HL-60/S4 treated with phorbol 12-myristate 13-acetate at 8.2 ng/mL for 4 days and 3 days (cell line): ENCODE measurements around the gene RSBN1.

Source experiments
- in situ Hi-C: fragments of 300-500 bp; cut with MboI; formaldehyde crosslinking; loops from 2 replicates; pipeline ENCODE4 v1.15.0; 2022; ENCODE audit warnings: low sequenced_read_pairs

RSBN1 gene

DNA sequence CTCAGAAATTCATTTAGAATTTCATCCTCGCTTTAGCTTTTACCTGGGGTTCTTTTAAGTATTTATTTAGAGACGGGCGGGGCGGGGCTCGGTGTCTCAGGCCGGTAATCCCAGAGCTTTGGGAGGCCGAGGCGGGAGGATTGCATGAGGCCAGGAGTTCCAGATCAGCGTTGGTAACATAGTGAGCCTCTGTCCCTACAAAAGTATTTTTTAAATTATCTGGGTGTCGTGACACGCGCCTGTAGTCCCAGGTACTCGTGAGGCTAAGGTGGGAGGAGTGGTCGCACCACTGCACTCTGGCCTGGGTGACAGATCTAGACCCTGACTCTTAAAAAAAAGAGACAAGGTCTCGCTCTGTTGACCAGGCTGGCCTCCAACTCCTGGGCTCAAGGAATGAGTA is 942 bp upstream of the RSBN1 start:
- in situ Hi-C loops, result no loop called here

DNA sequence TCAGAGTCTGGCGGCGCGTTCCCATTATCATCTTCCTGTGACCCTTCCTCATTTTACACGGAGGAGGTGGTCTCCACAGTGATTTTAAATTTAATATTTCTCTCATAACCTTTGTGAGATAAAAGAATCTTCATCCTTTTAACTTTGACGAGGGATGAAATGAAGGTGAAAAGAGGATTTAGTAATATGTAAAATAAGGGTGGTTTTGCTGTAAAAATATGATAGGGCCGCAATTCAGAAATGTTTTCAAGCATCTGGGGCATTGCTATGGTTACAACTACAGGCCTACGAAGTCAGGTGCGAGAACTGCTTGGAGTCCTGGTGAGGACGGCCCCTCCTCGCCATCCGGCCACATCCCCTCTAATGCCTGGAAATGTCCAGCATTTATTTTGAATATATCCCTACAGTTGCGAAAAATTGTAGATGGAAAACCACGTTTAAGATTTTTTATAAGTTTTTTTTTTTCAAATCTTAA is 422 bp upstream of the RSBN1 start:
- in situ Hi-C loops, result no loop called here

DNA sequence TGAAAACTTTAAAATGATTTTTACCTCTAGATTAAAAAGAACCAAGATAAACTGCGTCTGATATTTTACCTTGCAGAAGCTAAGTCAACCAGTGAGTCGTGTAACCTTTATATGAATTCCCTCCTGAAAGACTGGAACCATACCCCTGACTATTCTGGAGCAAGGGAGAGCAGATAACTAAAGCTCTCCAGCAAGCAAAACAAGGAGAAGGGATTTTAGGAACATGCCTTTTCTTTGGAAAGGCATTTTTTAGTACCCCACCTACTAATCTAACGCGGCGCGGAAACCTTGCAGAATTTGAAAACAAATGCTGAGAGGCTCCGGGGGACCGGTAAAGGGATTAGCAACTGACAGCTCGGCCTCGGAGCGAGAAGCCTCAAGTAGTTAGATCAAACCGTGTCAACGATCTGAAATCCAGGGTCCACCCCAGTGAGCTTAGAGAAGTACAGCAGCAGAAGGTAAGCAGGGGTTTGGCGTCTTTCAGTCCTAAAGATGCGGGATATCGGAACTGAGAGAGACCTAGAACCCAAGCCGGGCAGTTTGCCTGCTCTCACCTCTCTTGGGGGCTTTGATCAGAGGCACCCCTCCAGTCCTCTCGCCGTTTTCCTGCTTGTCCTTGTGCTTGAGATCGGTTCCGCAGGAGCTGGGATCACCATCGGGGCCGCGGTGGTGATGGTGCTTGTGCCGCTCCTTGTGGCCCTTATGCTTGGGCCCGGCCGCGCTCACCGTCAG is 954 bp downstream of the RSBN1 start:
- in situ Hi-C loops, result no loop called here

DNA sequence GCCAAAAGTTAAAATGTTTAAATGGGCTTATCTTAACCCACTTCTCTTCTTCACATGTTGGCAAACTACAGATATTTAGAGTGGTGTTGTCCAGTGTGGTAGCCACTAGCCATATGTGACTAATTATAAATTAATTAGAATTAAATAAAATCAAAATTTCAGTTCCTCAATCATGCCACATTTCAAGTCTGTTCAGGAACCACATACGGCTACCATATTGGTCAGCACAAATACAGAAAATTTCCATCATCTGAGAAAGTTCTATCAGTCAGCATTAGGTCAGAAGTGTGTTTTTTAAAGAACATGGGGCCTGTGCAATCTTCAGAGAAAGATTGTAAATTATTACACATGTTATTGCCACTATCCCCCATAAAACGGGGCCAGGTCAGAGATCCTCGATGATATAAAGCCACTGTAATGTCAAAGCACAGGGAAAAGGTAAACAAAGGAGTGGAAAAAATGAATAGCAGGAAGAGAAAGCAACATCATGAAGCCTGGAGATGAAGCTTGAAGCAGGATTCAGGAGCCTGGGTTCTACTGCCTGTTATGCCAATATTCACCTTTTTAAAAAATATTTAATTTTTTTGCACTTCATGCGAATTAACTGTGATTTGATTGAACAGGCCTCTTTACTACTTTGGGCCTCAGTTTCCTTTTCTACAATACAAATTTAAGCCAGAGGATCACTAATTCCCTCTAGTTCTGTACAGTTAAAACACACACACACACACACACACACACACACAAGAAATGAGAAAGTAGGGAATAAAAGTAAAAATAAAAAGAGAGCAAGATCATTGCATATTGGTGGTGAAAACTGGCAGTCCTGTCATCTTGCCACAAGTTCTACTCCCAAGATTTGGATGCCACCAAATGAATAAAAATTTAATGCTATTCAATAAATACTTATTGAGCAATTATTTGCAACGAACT is 2.3 kb downstream of the RSBN1 start:
- in situ Hi-C loops, result no loop called here

DNA sequence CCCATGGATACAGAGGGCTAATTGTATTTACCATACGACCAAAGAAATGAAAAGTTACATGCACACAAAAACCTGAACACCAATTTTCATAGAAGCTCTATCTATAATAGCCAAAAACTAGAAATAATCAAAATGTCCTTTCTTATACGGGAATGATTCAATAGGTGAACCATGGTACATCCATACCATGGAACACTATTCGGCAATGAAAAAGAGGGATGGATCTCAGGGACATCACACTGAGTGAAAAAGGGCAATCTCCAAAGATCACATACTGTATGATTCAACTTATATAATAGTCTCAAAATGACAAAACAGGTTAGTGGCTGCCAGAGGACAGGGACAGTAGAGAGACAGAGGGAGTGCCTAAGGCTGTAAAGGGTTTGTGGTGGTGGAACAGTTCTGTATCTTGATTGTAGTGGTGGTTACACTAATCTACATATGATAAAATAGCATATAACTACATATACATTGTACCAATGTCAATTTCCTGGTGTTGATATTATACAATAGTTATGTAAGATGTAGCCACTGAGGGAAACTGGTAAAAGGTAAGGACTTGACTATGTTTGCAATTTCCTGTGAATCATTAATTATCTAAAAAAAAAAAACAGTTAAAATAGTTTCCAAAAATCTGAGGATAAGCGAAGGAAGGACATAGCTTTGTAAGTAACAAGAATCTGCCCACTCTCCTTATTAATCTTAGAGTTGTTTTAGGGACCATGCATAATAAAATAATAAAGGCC is 3.7 kb downstream of the RSBN1 start:
- in situ Hi-C loops, result no loop called here

DNA sequence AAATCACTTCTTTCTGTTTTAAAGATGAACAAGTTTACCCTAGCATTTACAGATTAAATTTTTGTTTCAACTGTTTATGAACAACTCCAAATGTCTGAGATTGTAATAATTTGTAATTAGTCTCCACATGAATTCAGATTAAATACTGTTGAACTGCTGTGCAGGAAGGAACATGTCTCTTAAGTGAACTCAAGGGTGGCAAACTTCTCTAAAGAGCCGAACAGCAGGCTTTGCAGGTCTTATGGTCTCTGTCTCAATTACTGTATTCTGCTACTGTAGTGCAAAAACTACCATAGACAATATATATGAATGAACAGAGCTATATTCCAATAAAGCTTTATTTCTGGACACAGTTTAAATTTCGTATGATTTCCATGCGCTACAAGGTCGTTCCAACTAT is 6.6 kb downstream of the RSBN1 start:
- in situ Hi-C loops, result no loop called here

DNA sequence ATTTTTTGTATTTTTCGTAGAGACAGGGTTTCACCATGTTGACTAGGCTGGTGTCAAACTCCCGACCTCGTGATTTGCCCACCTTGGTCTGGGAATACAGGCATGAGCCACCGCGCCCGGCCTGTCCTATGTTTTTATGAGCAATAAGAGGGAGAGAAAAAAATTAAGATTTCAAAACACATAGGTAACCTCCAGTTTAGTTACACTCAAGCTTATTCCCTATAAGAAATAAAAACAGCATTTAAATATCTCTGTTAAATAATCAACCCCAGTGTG is 7.1 kb downstream of the RSBN1 start:
- in situ Hi-C loops, result no loop called here

DNA sequence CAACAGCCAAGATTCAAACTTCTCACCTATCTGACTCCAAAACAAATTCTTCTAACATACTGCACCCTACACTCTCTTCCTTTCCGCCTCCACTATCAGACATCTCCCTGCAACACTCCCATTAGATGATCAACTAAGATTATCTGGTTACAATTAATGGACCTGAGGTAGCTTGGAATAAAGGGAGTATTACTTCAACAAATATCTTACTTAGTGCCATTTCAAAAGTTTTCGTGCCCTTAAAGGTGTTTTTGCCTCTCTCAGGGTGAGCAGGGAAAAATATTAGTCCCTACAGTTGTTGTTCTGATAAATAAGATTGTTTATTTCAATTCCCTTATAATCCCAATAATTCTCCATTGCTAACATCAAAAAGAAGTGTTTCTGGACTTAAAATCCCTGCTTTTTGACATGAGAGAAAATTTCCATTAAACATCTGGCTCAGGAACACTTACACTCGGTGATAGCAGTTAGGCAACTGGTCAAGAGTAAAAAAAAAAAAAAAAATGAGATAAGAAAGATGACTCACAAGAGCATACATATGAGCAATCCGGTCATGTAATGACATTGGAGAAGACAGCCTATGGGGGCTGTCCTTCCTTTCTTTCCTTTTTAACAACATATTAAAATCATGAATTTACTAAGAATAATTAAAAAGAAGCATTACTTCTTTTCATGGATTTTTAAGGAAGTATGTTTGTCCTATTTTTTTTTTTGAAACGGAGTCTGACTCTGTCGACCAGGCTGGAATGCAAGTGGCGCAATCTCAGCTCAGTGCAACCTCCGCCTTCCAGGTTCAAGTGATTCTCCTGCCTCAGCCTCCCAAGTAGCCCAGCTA is 7.6 kb downstream of the RSBN1 start:
- in situ Hi-C loops, result no loop called here

DNA sequence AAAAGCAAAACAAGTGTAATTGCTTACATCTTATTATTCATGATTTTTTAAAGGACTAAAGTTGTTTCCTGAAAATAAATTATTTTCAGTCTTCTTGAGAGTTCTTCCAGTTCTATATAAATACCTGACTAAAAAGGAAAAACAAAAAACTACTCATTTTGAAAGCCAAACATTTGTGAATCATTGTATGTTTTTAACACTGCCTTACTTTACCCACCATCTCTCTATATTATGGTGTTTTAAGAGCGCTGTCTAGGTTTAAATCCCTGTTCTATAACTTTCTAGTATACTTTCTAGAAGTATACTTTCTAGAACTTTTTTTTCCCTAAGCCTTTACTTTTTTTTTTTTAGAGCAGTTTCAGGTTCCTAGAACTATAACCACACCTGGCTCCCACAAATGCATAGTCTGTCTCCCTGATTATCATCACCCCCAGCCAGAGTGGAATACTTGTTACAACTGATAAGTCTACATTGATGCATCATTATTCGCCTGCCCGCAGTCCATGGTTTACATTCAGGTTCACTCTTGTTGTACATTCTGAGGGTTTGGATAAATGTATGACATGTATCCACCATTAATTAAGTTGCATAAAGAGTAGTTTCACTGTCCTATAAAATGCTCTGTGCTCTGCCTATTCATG is 9.8 kb downstream of the RSBN1 start:
- in situ Hi-C loops, result no loop called here

DNA sequence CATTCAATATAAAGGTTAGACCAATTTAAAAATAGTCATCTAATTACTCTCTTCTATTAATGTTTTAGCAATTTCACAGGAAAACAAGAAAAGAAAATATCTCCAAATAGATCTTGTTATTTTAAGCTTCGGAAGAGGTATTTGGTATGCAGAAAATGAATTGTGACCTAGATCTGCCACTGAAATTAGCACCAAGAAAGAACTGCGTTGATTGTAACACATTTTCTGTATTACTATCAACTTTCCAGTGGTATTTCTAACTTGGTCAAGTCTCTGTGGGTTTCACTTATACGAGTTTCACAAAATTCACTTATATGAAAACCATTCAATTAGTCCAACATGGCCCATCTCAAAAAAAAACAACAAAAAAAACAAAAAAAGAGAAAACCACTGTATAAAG is 11.8 kb downstream of the RSBN1 start:
- in situ Hi-C loops, result no loop called here

DNA sequence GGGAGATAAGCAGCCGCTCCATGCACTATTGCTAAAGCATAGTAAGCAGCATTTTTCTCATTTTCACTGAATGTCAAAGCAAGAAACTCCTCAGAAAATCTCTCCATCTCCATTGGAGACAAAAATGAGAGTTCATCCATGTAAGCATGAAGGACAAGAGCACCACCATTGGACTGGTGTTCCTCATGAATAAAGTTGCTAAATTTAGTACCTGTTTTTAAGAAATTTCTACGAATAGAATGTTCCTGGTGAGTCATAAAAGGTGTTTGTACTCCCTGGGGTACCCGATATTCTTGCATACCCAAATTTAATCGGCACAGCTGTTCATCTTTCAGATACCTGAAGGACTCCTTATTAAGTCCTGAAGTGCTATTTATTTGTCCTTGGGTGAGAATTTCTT is 14.8 kb downstream of the RSBN1 start:
- in situ Hi-C loops, result no loop called here

DNA sequence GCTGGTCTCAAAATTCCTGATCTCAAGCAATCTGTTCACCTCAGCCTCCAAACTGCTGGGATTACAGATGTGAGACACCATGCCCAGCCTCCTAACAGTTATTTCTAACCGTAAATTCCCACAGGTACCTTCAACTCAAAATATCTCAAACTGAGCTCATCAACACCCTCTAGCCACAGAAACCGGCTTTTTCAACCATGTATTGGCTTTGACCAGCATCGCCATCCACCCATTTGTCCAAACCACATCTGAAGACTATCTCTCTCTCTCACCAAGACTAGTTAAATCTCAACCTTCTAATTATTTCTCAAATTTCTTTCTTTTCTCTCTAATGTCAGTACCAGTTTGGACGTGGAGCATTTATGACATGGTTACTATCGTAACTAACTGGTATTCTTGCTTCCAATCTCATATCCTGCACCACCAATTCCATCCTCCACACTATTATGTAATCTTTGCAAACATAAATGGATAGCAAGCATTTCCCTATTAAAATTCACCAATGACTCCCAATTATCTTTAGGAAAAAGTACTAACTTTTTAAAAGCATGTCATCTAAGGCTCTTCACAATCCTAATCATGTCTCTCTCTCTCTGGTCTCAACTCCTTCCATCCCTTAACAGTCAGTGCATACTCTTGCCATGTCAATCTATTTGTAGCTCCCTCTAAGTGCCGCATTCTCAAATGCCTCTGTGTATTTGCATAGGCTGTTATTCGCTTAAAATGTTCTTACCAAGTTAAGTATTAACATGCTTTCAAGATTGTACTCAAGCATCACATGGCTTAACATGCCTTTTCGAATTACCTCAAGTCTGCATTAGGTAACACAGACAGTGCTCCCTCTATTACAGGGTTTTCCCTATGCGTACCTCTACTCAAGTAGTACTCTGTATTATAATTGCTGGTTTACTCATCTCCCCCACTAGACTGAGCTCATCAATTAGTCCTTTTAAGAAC is 18.1 kb downstream of the RSBN1 start:
- in situ Hi-C loops, result no loop called here

DNA sequence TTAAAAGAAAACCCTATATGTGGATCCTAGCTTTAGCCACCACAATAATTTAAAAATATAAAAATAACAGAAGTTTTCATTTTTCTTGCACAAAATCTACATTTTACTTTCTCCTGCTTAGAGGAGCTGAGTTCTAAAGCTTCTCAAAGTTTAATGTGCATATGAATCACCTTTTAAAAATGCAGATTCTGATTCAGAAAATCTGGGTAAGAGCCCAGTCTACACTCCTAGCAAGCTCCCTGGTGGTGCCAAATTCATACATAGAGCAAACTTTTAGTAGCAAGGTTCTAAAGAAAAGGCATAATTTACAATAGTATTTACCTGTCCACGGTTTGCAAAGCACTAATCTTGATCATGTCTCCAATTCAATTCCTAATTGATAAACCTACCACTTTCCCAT is 19.3 kb downstream of the RSBN1 start:
- in situ Hi-C loops, result no loop called here

DNA sequence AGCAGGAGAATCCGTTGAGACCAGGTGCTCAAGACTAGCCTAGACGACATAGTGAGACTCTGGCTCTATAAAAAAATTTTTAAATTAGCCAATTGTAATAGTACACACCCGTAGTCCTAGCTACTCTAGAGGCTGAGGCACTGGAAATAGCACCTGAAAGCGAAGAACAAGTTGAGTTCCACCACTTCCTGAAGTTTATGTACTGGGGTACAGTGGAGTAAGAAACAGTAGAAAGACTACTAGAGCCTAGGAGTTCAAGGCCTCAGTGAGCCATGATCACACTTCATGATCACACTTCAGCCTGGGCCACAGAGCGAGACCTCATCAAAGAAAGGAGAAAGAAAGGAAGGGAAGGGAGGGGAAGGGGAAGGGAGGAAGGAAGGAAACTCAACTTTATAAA is 19.8 kb downstream of the RSBN1 start:
- in situ Hi-C loops, result no loop called here

DNA sequence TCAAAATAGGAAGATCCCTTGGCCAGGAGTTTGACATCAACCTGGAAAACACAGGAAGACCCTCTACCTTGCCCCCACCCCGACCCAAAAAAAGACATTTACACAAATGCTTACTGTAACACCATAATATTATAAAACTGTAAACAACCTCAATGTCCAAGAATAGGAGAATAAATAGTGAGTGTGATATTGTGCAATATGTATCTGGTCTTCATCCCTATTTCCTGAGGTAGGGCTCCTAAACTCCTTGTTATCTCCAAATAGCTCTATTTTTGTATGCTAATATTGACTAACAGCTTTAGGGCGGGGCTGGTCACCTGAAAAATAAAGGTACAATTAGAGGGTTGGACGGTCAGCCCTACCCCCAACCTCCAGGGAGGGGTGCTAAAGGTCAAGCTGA is 23.5 kb downstream of the RSBN1 start:
- in situ Hi-C loops, result no loop called here

DNA sequence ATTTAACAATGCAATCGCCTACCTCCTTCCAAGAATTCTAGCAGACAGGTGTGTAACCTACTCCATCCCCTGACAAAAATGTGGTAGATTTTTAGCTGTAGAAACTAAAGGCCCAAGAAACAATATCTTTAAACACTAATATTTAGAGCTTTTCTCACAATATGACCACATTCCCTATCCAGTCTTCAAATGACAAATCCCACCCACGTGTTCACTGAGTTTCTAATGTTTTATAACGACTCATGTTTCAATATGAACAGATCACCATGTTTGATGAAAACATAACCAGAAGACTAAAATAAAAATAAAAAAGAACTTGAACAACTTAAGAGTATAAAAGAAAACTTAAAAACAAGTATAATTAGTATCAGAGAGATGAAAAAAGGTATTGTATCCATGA is 24.6 kb downstream of the RSBN1 start:
- in situ Hi-C loops, result no loop called here

DNA sequence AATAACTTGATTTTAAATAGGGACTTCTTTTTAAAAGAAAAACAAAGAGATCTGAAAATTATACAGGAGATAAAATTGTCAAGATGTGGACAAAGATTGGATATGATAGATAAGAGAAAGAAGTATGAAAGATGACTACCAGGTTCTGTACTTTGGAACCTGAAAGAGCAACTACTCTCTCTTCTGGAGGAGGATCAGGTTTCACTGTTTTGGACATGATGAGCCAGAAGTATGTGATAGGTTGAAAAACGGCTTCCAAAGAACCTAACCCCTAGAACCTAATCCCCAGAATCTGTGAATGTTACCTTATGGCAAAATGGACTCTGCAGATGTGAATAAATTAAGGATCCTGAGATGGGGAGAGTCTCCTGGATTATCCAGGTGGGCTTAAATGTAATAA is 26.2 kb downstream of the RSBN1 start:
- in situ Hi-C loops, result no loop called here

DNA sequence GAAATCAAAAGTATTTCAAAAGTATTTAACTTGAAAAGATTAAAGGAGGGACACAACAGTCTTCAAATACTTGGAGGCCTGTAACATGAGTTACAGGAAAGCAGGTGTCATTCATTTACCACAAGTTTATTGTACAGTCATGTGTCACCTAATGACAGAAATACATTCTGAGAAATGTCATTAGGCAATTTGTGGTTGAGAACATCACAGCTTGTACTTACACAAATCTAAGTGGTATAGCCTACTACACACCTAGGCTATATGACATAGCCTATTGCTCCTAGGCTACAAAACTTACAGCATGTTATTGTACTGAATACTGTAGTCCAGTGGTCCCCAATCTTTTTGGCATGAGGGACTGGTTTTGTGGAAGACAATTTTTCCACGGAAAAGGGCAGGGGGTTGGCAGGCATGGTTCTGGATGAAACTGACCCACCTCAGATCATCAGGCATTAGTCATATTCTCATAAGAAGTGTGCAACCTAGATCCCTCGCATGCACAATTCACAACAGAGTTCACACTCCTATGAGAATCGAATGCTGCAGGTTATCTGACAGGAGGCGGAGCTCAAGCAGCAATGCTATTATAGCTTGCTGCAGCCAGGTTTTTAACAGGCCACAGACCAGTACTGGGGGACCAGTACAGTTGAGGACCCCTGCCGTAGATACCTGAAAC is 28.0 kb downstream of the RSBN1 start:
- in situ Hi-C loops, result no loop called here
